B cell (primary cell): ENCODE measurements around the gene USB1. TPM values are rescaled to one million over a fixed set of nuclear protein-coding genes. Genes with fewer than 3 reads are reported as not detected.

Source experiments
- ATAC-seq: fragments of 200-7000 bp; cut with Tn5 transposase; one replicate; pipeline ENCODE4 v1.10.0; 2021; ENCODE audit warnings: low read depth, mild to moderate bottlenecking, moderate number of reproducible peaks, moderate library complexity
- CTCF ChIA-PET: fragments of 350-600 bp; sonication (Branson Sonifier 250); formaldehyde crosslinking; loops from one replicate; lab custom pipeline; 2021; ENCODE audit warnings: antibody characterized with exemption, inconsistent platforms; lab: Charles Lee
- POLR2A ChIA-PET: fragments of 350-600 bp; sonication (Branson Sonifier 250); formaldehyde crosslinking; loops from one replicate; lab custom pipeline; 2021; ENCODE audit warnings: antibody characterized with exemption; lab: Charles Lee
- DNase-seq: peaks from one replicate; pipeline ENCODE4 v3.0.0; 2013
- H2AFZ ChIP-seq: 2 replicates; pipeline ENCODE4 v1.6.1; 2012; ENCODE audit warnings: mild to moderate bottlenecking, low read depth, low read length; ENCODE audit not compliant: insufficient read depth, poor library complexity, severe bottlenecking
- H3K27ac ChIP-seq, 2 donors: 1 replicate in 1 of 2; 2 replicates in 1 of 2; pipeline ENCODE4 v1.5.1; 2012 to 2013; ENCODE audit warnings: low read length in 2 of 2, mild to moderate bottlenecking in 2 of 2, moderate library complexity in 1 of 2
- H3K27me3 ChIP-seq, 4 experiments: fragments of 200-600 bp in 1 of 4; sonication (generic) in 1 of 4; replicated peaks in 1 of 4; 1 replicate in 2 of 4; 2 replicates in 2 of 4; pipeline versions ENCODE4 v1.6.1 to v1.7.0; 2013 to 2016; ENCODE audit warnings: low read length in 3 of 4, mild to moderate bottlenecking in 2 of 4, mixed read lengths in 1 of 4, moderate library complexity in 1 of 4; ENCODE audit not compliant: insufficient read depth in 4 of 4, control insufficient read depth in 3 of 4; ENCODE audit errors: control extremely low read depth in 1 of 4
- H3K36me3 ChIP-seq, 2 experiments: replicated peaks in 1 of 2; 1 replicate in 1 of 2; 2 replicates in 1 of 2; pipeline versions ENCODE4 v1.6.1 to v1.7.1; 2013; ENCODE audit warnings: low read length in 1 of 2; ENCODE audit not compliant: insufficient read depth in 2 of 2, control insufficient read depth in 1 of 2; ENCODE audit errors: control extremely low read depth in 1 of 2, extremely low read depth in 1 of 2
- H3K4me1 ChIP-seq, 2 donors: fragments of 200-600 bp in 1 of 2; sonication (generic) in 1 of 2; 1 replicate in 1 of 2; 2 replicates in 1 of 2; pipeline versions ENCODE4 v1.5.1 to v1.6.1; 2013 to 2017; ENCODE audit warnings: low read length in 2 of 2; ENCODE audit not compliant: control insufficient read depth in 2 of 2, insufficient read depth in 2 of 2
- H3K4me2 ChIP-seq: replicated peaks from 2 replicates; pipeline ENCODE3; 2012; ENCODE audit warnings: mild to moderate bottlenecking, low read depth, low read length; ENCODE audit not compliant: poor library complexity, severe bottlenecking
- H3K4me3 ChIP-seq, 5 experiments: fragments of 200-600 bp in 1 of 5; sonication (generic) in 1 of 5; 1 replicate in 3 of 5; 2 replicates in 2 of 5; pipeline versions ENCODE4 v1.5.1 to v1.7.0; 2011 to 2016; ENCODE audit warnings: low read length in 4 of 5, mild to moderate bottlenecking in 4 of 5, low read depth in 2 of 5, control low read depth in 1 of 5, moderate library complexity in 1 of 5; ENCODE audit not compliant: insufficient read depth in 1 of 5; ENCODE audit errors: control extremely low read depth in 1 of 5, extremely low read depth in 1 of 5
- H3K79me2 ChIP-seq: fragments of 200-600 bp; sonication (generic); one replicate; pipeline ENCODE4 v1.6.0; 2016; ENCODE audit warnings: low read length; ENCODE audit not compliant: control insufficient read depth, insufficient read depth
- H3K9ac ChIP-seq: fragments of 200-600 bp; sonication (generic); 2 replicates; pipeline ENCODE4 v1.6.1; 2017; ENCODE audit warnings: mild to moderate bottlenecking, low read length, moderate library complexity
- H3K9me3 ChIP-seq, 3 donors: one replicate each; pipeline versions ENCODE4 v1.6.1 to v1.7.1; 2013; ENCODE audit warnings: low read length in 2 of 3; ENCODE audit not compliant: control insufficient read depth in 2 of 3, insufficient read depth in 1 of 3; ENCODE audit errors: control extremely low read depth in 1 of 3
- H4K20me1 ChIP-seq: 2 replicates; pipeline ENCODE4 v1.6.0; 2012; ENCODE audit warnings: mild to moderate bottlenecking, low read length; ENCODE audit not compliant: insufficient read depth, control insufficient read depth, poor library complexity, severe bottlenecking
- H3K27ac Mint-ChIP-seq: one replicate; pipeline ENCODE4 v1.8.0; 2021; ENCODE audit warnings: mixed read lengths
- H3K27me3 Mint-ChIP-seq: one replicate; pipeline ENCODE4 v1.8.0; 2021; ENCODE audit warnings: mixed read lengths
- H3K4me1 Mint-ChIP-seq: one replicate; pipeline ENCODE4 v1.8.0; 2021; ENCODE audit warnings: mixed read lengths
- H3K4me3 Mint-ChIP-seq: one replicate; pipeline ENCODE4 v1.8.0; 2021; ENCODE audit warnings: mixed read lengths
- H3K9me3 Mint-ChIP-seq: one replicate; pipeline ENCODE4 v1.8.0; 2022; ENCODE audit warnings: mixed read lengths; ENCODE audit not compliant: insufficient read depth
- EZH2 ChIP-seq: IDR thresholded peaks from 2 replicates; pipeline ENCODE4 v1.6.1; 2012; ENCODE audit warnings: borderline replicate concordance, low read depth, mild to moderate bottlenecking, moderate library complexity, low read length; ENCODE audit not compliant: insufficient read depth, poor library complexity, severe bottlenecking
- WGBS: methylation state at CpG from one replicate; pipeline ENCODE4 v1.1.5; 2013; ENCODE audit warnings: missing lambda C conversion rate; ENCODE audit not compliant: insufficient coverage; 5-methylcytosine and 5-hydroxymethylcytosine counted together
- intact Hi-C: fragments of 100-400 bp; cut with micrococcal nuclease; formaldehyde crosslinking; loops from one replicate; pipeline ENCODE4 v1.10.0; 2022
- polyA plus RNA-seq: library from polyadenylated mRNA; depleted of rRNA; stranded (reverse); fragments of >200 nt; gene quantifications from 2 replicates; pipeline ENCODE4 v1.2.3, GENCODE V29; 2012
- total RNA-seq, 2 donors: library from RNA; stranded (reverse); fragments of 120-200 nt in 1 of 2; gene quantifications; 1 replicate in 1 of 2; 2 replicates in 1 of 2; pipeline versions ENCODE4 v1.2.3 to v1.2.4, GENCODE V29; 2013 to 2022
- TF ChIP-seq, protein P1 (sequence below): fragments of 200-600 bp; IDR thresholded peaks from one replicate; pipeline ENCODE4 v1.8.0; 2022; ENCODE audit warnings: antibody characterized with exemption, mild to moderate bottlenecking

USB1 gene
- total and polyA plus RNA-seq, 2 donors (not counting 1 experiment from before 2014, with no cell fraction given), result 32.8 to 37.0 TPM

DNA sequence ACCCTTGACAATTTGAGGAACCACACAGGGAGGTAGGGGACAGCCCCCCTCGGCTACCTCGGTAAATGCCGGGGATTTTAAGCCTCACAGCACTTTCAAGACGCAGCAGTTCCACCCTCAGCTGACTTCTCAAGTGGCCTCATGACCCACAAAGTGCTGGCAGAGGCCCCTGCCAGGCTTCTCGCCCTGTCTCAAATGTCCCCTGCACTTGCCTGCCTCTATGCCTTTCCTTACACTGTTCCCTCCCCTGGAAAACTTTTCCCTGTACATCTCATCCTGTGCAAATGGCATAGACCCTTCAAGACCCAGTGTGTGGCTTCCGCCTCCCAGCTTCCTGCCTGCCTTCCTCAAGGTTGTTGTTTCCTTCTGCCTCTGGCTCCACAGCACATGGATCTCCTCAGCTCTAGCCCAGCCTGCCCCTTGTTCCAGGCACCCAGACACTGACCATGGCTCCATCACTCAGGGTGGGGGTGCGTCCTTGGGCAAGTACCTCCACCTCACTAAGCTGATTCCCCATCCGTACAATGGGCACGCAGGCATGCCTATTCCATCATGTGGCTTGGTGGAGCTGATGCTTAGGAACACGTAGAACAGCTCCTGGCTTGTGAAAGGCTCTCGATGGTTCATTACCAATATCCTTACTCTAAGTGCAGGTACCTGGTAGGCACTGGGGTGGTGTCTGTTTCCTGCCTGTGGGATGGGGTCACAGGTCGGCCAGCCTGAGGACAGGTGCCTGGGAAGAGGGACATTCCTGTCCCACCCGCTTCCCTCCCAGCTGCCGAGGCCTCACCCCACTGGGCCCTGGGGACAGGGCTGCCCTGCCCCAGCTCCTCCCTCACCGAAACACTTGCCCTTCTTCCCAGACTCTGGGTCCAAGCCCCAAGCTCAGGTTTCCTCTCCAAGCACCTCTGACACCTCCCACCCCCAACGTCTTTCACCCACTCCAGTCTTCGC lies 48.3 kb downstream of the USB1 start:
- no peaks in the 10 kb centered on the region for H3K27me3 ChIP-seq
- H3K27ac Mint-ChIP-seq, result no peak overlapping the region

More for the DNA sequence above, 48.3 kb downstream of the USB1 start:
- no peak overlapping the region for H3K27ac ChIP-seq
- H3K4me2 ChIP-seq, result no peak overlapping the region
- peaks cover 0 to 3% (median 0%) of the 10 kb centered on the region in 3 donors for H3K9me3 ChIP-seq
- WGBS, result 86% methylated on average over 12 of the region's 17 CpGs
- no peaks in the 10 kb centered on the region for H4K20me1 ChIP-seq
- H3K9ac ChIP-seq, result no peak overlapping the region
- Mint-ChIP-seq H3K27me3 (peaks cover 5% of the 10 kb centered on the region), H3K4me1 (no peaks in the 10 kb centered on the region), H3K4me3 (no peak overlapping the region), H3K9me3 (no peaks in the 10 kb centered on the region)
- ATAC-seq (no peak), DNase-seq (no peak)
- H2AFZ ChIP-seq, result no peak overlapping the region
- CTCF ChIA-PET, result interaction anchor here (0.7 kb wide), 1 partner anchor 16 kb away, joined by 3 read pairs; no protein-coding TSS in a partner anchor
- POLR2A ChIA-PET, result interaction anchor here (0.6 kb wide), 1 partner anchor 575 kb away, joined by 3 read pairs; no protein-coding TSS in a partner anchor
- H3K4me1 ChIP-seq, result no peaks in the 10 kb centered on the region
- TF ChIP-seq, protein P1, sequence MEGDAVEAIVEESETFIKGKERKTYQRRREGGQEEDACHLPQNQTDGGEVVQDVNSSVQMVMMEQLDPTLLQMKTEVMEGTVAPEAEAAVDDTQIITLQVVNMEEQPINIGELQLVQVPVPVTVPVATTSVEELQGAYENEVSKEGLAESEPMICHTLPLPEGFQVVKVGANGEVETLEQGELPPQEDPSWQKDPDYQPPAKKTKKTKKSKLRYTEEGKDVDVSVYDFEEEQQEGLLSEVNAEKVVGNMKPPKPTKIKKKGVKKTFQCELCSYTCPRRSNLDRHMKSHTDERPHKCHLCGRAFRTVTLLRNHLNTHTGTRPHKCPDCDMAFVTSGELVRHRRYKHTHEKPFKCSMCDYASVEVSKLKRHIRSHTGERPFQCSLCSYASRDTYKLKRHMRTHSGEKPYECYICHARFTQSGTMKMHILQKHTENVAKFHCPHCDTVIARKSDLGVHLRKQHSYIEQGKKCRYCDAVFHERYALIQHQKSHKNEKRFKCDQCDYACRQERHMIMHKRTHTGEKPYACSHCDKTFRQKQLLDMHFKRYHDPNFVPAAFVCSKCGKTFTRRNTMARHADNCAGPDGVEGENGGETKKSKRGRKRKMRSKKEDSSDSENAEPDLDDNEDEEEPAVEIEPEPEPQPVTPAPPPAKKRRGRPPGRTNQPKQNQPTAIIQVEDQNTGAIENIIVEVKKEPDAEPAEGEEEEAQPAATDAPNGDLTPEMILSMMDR, result no peak
- TF ChIP-seq EZH2, result no peak
- H3K36me3 ChIP-seq, result no peaks in the 10 kb centered on the region
- intact Hi-C loops, result no loop called here
- no peaks in the 10 kb centered on the region for H3K79me2 ChIP-seq
- no peak overlapping the region for H3K4me3 ChIP-seq
